ENCODE results near the gene LNX1. TPM values are rescaled to one million over a fixed set of nuclear protein-coding genes. Genes with fewer than 3 reads are reported as not detected.

Gene LNX1
- total and polyA plus RNA-seq, 9 of the 15 experiments (the other 6 are each of a cell fraction or from before 2014, with no cell fraction given), result 0.40 to 3.6 (median 2.2) TPM

DNA sequence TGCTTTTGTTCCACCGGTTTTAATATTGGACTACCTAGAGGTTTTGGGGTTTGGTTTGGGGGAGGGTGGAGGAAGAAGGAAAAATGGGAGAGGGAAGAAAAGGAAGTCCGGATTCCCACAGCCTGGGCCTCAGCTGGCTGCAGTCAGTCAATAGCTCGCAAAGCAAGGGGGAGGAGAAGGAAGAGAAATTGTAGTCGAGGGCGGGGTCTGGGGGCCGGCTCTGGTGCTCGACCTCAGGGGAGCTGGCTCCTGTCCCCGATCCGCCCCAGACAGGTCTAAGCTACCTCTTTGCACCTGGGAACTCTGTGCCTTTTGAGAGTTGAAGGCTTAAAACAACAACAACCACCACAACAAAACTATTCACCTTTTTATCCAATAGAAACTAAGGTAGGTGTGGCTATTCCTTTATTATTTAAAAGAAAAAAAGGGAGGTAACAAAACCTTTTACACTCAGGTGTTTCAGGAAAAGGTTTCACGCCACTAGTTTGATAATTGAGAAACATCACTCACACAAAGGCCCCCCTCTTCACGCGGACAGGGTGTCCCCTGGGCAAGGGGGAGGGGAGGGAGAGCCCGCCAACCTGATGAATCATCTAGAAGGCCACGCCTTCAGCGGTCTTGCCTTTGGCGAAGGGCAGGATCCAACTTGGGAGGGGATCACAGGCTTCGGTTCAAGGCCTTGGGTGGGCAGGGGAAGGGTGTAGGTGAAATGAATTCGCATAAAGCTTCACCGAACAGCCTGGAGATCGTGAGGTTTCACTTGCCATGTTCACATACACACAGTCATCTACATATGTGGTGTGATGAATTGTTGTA, 1.6 kb upstream of the LNX1 start (continued):
- TF ChIP-seq, protein P1, sequence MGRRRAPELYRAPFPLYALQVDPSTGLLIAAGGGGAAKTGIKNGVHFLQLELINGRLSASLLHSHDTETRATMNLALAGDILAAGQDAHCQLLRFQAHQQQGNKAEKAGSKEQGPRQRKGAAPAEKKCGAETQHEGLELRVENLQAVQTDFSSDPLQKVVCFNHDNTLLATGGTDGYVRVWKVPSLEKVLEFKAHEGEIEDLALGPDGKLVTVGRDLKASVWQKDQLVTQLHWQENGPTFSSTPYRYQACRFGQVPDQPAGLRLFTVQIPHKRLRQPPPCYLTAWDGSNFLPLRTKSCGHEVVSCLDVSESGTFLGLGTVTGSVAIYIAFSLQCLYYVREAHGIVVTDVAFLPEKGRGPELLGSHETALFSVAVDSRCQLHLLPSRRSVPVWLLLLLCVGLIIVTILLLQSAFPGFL (CRISPR knock-in tag; IDR thresholded peaks at IDR 0.05), result no peak
- peak; percentile 32; the same call in 1 of the 2 replicates for TF ChIP-seq ATF7 (IDR thresholded peaks at IDR 0.05)
- no peak for TF ChIP-seq ZNF764 (CRISPR knock-in tag; IDR thresholded peaks at IDR 0.05; ENCODE audit: low read depth)
- no peak for TF ChIP-seq TAF1 (IDR thresholded peaks at IDR 0.05; ENCODE audit: control insufficient read depth, extremely low read depth, insufficient read depth, low read length, severe bottlenecking)
- 0 out of 4 replicates have a peak, but pooled peaks of 1 of the 2 experiments have one; percentile 7 for TF ChIP-seq NRF1 (conservative IDR thresholded peaks at IDR 0.05 in 1 of 2, IDR thresholded peaks at IDR 0.05 in 1 of 2)
- no peak for TF ChIP-seq CREB1 (IDR thresholded peaks at IDR 0.05)
- no peak for TF ChIP-seq CREB1 (CRISPR knock-in tag; IDR thresholded peaks at IDR 0.05)
- TF ChIP-seq ZNF143 (CRISPR knock-in tag; IDR thresholded peaks at IDR 0.05), result no peak
- TF ChIP-seq MTA3 (IDR thresholded peaks at IDR 0.05; ENCODE audit: borderline replicate concordance), result peak; percentile 4; the same call in 1 of the 2 replicates
- peak; percentile 26; the same call in 1 of the 2 replicates for TF ChIP-seq SPI1 (IDR thresholded peaks at IDR 0.05; ENCODE audit: borderline replicate concordance, low read depth, low read length)
- no peak for TF ChIP-seq XRCC5 (IDR thresholded peaks at IDR 0.05; ENCODE audit: low read depth, low read length)
- TF ChIP-seq, protein P2, sequence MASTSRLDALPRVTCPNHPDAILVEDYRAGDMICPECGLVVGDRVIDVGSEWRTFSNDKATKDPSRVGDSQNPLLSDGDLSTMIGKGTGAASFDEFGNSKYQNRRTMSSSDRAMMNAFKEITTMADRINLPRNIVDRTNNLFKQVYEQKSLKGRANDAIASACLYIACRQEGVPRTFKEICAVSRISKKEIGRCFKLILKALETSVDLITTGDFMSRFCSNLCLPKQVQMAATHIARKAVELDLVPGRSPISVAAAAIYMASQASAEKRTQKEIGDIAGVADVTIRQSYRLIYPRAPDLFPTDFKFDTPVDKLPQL (IDR thresholded peaks at IDR 0.05; ENCODE audit: extremely low read depth, insufficient read length), result no peak
- peak; percentile 38 for TF ChIP-seq POLR2G (IDR thresholded peaks at IDR 0.05; ENCODE audit: low read depth, low read length)
- no peak for TF ChIP-seq MYNN (IDR thresholded peaks at IDR 0.05)
- no peak for TF ChIP-seq MYNN (CRISPR knock-in tag; IDR thresholded peaks at IDR 0.05)
- TF ChIP-seq, protein P3, sequence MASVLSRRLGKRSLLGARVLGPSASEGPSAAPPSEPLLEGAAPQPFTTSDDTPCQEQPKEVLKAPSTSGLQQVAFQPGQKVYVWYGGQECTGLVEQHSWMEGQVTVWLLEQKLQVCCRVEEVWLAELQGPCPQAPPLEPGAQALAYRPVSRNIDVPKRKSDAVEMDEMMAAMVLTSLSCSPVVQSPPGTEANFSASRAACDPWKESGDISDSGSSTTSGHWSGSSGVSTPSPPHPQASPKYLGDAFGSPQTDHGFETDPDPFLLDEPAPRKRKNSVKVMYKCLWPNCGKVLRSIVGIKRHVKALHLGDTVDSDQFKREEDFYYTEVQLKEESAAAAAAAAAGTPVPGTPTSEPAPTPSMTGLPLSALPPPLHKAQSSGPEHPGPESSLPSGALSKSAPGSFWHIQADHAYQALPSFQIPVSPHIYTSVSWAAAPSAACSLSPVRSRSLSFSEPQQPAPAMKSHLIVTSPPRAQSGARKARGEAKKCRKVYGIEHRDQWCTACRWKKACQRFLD (CRISPR knock-in tag; IDR thresholded peaks at IDR 0.05), result 0 out of 2 replicates have a peak, but pooled peaks have one; percentile 56
- TF ChIP-seq ZNF140 (CRISPR knock-in tag; IDR thresholded peaks at IDR 0.05), result no peak
- TF ChIP-seq HNRNPL (IDR thresholded peaks at IDR 0.05; ENCODE audit: low read depth, low read length), result no peak
- 0 out of 2 replicates have a peak, but pooled peaks have one; percentile 15 for TF ChIP-seq SP1 (CRISPR knock-in tag; IDR thresholded peaks at IDR 0.05)
- TF ChIP-seq, protein P4, sequence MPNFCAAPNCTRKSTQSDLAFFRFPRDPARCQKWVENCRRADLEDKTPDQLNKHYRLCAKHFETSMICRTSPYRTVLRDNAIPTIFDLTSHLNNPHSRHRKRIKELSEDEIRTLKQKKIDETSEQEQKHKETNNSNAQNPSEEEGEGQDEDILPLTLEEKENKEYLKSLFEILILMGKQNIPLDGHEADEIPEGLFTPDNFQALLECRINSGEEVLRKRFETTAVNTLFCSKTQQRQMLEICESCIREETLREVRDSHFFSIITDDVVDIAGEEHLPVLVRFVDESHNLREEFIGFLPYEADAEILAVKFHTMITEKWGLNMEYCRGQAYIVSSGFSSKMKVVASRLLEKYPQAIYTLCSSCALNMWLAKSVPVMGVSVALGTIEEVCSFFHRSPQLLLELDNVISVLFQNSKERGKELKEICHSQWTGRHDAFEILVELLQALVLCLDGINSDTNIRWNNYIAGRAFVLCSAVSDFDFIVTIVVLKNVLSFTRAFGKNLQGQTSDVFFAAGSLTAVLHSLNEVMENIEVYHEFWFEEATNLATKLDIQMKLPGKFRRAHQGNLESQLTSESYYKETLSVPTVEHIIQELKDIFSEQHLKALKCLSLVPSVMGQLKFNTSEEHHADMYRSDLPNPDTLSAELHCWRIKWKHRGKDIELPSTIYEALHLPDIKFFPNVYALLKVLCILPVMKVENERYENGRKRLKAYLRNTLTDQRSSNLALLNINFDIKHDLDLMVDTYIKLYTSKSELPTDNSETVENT (CRISPR knock-in tag; IDR thresholded peaks at IDR 0.05), result no peak
- 0 out of 2 replicates have a peak, but pooled peaks have one; percentile 20 for TF ChIP-seq SOX6 (IDR thresholded peaks at IDR 0.05)
- no peak for TF ChIP-seq PCBP1 (IDR thresholded peaks at IDR 0.05; ENCODE audit: low read depth, low read length, poor library complexity, severe bottlenecking)
